Measurements from ENCODE around the gene SNX9.

The SNX9 gene

DNA sequence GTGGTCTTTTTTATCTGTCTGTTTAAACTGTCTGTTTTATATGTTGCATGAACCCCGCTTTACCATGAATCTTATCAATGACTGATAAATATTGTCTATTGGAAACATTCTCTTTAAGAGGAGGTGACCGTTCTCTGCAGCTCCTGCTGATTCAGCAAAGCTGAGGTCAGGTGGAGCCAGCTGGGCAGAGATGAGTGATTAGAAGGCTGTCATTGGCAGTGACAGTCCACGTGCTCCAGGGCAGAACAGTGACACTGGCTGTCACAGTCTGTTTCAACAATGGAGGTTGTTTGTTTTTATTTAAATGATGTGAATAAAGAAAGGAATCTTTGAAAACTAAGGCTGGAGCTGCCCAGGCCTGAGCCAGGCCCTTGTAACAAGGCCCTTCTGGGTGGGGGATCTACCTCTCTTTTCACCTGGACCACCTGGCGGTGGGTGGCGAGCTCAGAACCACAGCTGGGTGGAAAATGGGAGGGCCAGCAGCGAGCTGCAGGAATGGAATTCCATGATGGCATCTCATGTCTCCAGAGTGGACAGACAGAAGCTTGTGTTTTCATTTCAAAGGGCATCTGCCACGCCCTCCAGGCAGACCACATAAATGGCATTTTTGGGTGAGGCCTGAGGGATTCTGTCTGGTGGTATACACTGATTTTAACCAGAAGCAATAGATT is 171.2 kb downstream of the SNX9 start:
- Histone ChIP-seq H3K27ac (ENCODE audit: extremely low read depth, low read depth, low read length) (no peak overlapping the region), H3K4me1 (ENCODE audit: control insufficient read depth, insufficient read depth, low read length) (peaks cover 13% of the 10 kb centered on the region), H3K4me3 (ENCODE audit: low read depth, low read length) (no peak overlapping the region), H3K36me3 (ENCODE audit: control insufficient read depth in 2 of 2, insufficient read depth in 1 of 2, low read length in 2 of 2) (peaks cover 0 to 4% of the 10 kb centered on the region in 2 experiments; a peak in 1 of 3 replicates), H3K9me3 (ENCODE audit: control insufficient read depth, insufficient read depth, low read depth, low read length) (no peaks in the 10 kb centered on the region)
- TF ChIP-seq ZBTB8A (tag by site-specific recombination; IDR thresholded peaks at IDR 0.05) (no peak), ZNF664 (tag by site-specific recombination; IDR thresholded peaks at IDR 0.05) (no peak), ZNF585B (tag by site-specific recombination; IDR thresholded peaks at IDR 0.05) (no peak), ZNF654 (tag by site-specific recombination; IDR thresholded peaks at IDR 0.05; ENCODE audit: low read depth) (no peak), ZNF791 (tag by site-specific recombination; IDR thresholded peaks at IDR 0.05) (no peak), ZEB2 (tag by site-specific recombination; IDR thresholded peaks at IDR 0.05) (no peak), ZNF707 (tag by site-specific recombination; IDR thresholded peaks at IDR 0.05) (no peak), ZNF776 (tag by site-specific recombination; IDR thresholded peaks at IDR 0.05; ENCODE audit: borderline replicate concordance) (no peak)
- TF ChIP-seq, protein P1, sequence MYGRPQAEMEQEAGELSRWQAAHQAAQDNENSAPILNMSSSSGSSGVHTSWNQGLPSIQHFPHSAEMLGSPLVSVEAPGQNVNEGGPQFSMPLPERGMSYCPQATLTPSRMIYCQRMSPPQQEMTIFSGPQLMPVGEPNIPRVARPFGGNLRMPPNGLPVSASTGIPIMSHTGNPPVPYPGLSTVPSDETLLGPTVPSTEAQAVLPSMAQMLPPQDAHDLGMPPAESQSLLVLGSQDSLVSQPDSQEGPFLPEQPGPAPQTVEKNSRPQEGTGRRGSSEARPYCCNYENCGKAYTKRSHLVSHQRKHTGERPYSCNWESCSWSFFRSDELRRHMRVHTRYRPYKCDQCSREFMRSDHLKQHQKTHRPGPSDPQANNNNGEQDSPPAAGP (tag by site-specific recombination; IDR thresholded peaks at IDR 0.05), result no peak
- ChIA-PET CTCF (interaction anchor here (1.2 to 2.4 kb wide), 5 partner anchors 9 to 120 kb away, joined by 3 to 8 read pairs (median 4); no protein-coding TSS in a partner anchor), POLR2A (interaction anchor here (0.6 to 2.6 kb wide), 4 partner anchors 9 to 41 kb away, joined by 3 to 8 read pairs (median 4); no protein-coding TSS in a partner anchor)

Data from HEK293 (cell line).